ENCODE data around the gene NEU4. TPM values are rescaled to one million over a fixed set of nuclear protein-coding genes. Genes with fewer than 3 reads are reported as not detected.

Gene NEU4
- total RNA-seq, 1 experiment from 2014 or later = 0.70 TPM

- no peak overlapping the region for H3K9ac ChIP-seq (ENCODE audit: extremely low read depth, insufficient read length, low read length)
- Mint-ChIP-seq H3K27ac (no peak overlapping the region), H3K27me3 (ENCODE audit: low read depth) (peaks cover 7% of the 10 kb centered on the region), H3K4me3 (no peak overlapping the region), H3K4me1 (peaks cover 16 to 19% of the 10 kb centered on the region in 2 experiments), H3K36me3 (ENCODE audit: insufficient read depth in 1 of 3, low read depth in 3 of 3) (no peaks in the 10 kb centered on the region; a peak in 1 of 7 replicates), H3K9me3 (peaks cover 0 to 8% of the 10 kb centered on the region in 2 experiments; a peak in 4 of 5 replicates)
- H2BK120ac ChIP-seq (ENCODE audit: low read depth, low read length, poor library complexity, severe bottlenecking) = no peak overlapping the region
- no peaks in the 10 kb centered on the region for H3K23me2 ChIP-seq (ENCODE audit: insufficient read length, low read depth, low read length, poor library complexity, severe bottlenecking)
- H4K20me1 ChIP-seq (ENCODE audit: control insufficient read depth, insufficient read depth, insufficient read length) = no peaks in the 10 kb centered on the region
- H3K4me1 ChIP-seq (ENCODE audit: insufficient read depth, low read length) = no peaks in the 10 kb centered on the region
- no peak overlapping the region for H2BK20ac ChIP-seq (ENCODE audit: low read depth, low read length, poor library complexity, severe bottlenecking)
- H3K18ac ChIP-seq (ENCODE audit: insufficient read length, low read depth, low read length) = no peak overlapping the region
- no CpG with 5 or more reads among the region's 6 CpGs for WGBS (ENCODE audit: extremely low coverage, insufficient read length, low lambda C conversion rate)
- no peak overlapping the region for H4K91ac ChIP-seq (ENCODE audit: insufficient read length, low read depth, low read length)
- no peak overlapping the region for H3T11ph ChIP-seq (ENCODE audit: low read length)
- H2AFZ ChIP-seq (ENCODE audit: low read length) = no peak overlapping the region
- H3K79me2 ChIP-seq (ENCODE audit: insufficient read depth, low read length) = no peaks in the 10 kb centered on the region
- no peaks in the 10 kb centered on the region for H3K27me3 ChIP-seq (ENCODE audit: insufficient read depth, low read length)
- no peak overlapping the region for H2BK12ac ChIP-seq (ENCODE audit: insufficient read length, low read depth, low read length)
- no peak overlapping the region for H2AK5ac ChIP-seq (ENCODE audit: insufficient read length, low read length)
- H4K5ac ChIP-seq (ENCODE audit: insufficient read length, low read depth, low read length) = no peak overlapping the region
- no peak overlapping the region for H3K27ac ChIP-seq (ENCODE audit: insufficient read length, low read depth, low read length)
- no peak overlapping the region for H3K56ac ChIP-seq (ENCODE audit: insufficient read length, low read depth, low read length)
- no peak overlapping the region for H4K8ac ChIP-seq (replicated peaks; ENCODE audit: insufficient read length, low read depth, low read length)
- H2BK15ac ChIP-seq (ENCODE audit: low read depth, low read length) = no peak overlapping the region
- H3K9me3 ChIP-seq (ENCODE audit: control insufficient read depth, low read depth, low read length) = no peaks in the 10 kb centered on the region
- TF ChIP-seq, protein P1, sequence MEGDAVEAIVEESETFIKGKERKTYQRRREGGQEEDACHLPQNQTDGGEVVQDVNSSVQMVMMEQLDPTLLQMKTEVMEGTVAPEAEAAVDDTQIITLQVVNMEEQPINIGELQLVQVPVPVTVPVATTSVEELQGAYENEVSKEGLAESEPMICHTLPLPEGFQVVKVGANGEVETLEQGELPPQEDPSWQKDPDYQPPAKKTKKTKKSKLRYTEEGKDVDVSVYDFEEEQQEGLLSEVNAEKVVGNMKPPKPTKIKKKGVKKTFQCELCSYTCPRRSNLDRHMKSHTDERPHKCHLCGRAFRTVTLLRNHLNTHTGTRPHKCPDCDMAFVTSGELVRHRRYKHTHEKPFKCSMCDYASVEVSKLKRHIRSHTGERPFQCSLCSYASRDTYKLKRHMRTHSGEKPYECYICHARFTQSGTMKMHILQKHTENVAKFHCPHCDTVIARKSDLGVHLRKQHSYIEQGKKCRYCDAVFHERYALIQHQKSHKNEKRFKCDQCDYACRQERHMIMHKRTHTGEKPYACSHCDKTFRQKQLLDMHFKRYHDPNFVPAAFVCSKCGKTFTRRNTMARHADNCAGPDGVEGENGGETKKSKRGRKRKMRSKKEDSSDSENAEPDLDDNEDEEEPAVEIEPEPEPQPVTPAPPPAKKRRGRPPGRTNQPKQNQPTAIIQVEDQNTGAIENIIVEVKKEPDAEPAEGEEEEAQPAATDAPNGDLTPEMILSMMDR (conservative IDR thresholded peaks at IDR 0.05) = no peak
- no peaks in the 10 kb centered on the region for H3K79me1 ChIP-seq (ENCODE audit: insufficient read depth, low read depth, low read length, poor library complexity, severe bottlenecking)
- no peak overlapping the region for H3K23ac ChIP-seq (ENCODE audit: insufficient read length, low read depth, low read length)
- no peak overlapping the region for H3K14ac ChIP-seq (ENCODE audit: insufficient read depth, low read length)
- no peak overlapping the region for H3K4me2 ChIP-seq (ENCODE audit: insufficient read depth, insufficient read length, low read length)
- H3K4ac ChIP-seq (ENCODE audit: low read depth, low read length) = no peak overlapping the region
- DNase-seq = no peak
- H2BK5ac ChIP-seq (ENCODE audit: insufficient read length, low read length) = no peak overlapping the region
These were observed 27.3 kb downstream of the NEU4 start for GRCh38 chr2:241836292-241836691.
